ENCODE measurements around the gene ZNF862. TPM values are rescaled to one million over a fixed set of nuclear protein-coding genes. Genes with fewer than 3 reads are reported as not detected.

ZNF862 gene
- total RNA-seq, 1 donor from 2014 or later = 22.8 TPM

DNA sequence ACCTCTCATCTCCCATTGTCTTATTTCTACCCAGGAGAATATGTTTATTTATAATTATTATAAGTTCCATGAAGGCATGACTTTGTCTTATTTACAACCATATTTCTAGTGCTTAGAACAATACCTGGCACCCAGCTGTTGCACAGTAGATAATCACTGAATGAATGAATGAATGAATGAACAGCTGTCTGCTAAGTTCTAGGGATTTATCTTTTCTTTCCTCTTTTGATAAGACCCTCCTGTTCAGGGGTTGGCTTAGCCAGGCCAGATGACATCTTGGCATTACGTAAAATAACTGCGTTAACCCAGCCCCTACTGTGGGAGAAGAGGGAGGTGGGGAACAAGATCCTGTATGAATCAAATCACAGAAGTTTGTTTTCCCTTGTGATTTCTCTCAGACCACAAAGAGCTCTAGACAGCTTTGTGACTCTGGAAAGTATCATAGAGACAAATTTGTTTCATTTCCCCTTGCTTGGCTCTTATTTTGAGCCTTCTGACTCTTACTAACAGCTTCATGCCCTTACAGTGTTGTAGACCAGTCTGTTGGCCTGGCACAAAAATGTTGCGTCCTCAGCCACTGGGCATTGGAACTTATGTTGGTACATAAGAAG lies 8.4 kb downstream of the ZNF862 start:
- H3K27me3 Mint-ChIP-seq = no peaks in the 10 kb centered on the region
- H3K27ac Mint-ChIP-seq = no peak overlapping the region
- no peaks in the 10 kb centered on the region for H3K36me3 Mint-ChIP-seq (ENCODE audit: insufficient read depth)
- H3K4me1 Mint-ChIP-seq (ENCODE audit: low read depth) = no peaks in the 10 kb centered on the region
- DNase-seq (ENCODE audit: low spot score, unreplicated experiment) = no peak
- H3K4me3 Mint-ChIP-seq (ENCODE audit: low read depth) = no peak overlapping the region
- no peaks in the 10 kb centered on the region for H3K9me3 Mint-ChIP-seq (ENCODE audit: low read depth)
- TF ChIP-seq, protein P1, sequence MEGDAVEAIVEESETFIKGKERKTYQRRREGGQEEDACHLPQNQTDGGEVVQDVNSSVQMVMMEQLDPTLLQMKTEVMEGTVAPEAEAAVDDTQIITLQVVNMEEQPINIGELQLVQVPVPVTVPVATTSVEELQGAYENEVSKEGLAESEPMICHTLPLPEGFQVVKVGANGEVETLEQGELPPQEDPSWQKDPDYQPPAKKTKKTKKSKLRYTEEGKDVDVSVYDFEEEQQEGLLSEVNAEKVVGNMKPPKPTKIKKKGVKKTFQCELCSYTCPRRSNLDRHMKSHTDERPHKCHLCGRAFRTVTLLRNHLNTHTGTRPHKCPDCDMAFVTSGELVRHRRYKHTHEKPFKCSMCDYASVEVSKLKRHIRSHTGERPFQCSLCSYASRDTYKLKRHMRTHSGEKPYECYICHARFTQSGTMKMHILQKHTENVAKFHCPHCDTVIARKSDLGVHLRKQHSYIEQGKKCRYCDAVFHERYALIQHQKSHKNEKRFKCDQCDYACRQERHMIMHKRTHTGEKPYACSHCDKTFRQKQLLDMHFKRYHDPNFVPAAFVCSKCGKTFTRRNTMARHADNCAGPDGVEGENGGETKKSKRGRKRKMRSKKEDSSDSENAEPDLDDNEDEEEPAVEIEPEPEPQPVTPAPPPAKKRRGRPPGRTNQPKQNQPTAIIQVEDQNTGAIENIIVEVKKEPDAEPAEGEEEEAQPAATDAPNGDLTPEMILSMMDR (IDR thresholded peaks at IDR 0.05; ENCODE audit: unreplicated experiment) = no peak

DNA sequence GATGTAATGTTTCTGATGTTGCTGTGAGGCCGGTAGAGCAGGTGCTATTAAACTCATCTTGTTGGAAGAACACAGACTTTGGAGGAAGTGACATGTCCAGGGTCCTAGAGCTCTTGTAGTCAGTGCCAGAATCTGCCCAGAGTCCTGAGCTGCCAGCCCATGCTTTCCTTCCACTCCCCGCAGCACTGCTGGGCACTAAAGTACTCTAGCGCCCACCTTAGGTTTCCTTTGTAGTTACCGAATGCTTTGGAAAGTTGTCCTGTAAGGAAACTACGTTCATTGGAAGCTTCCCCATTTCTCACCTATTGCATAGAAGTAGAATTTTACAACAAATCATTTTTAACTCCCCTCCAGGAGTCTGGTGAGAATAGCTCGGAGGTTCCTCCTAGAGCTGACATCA lies 11.0 kb downstream of the ZNF862 start:
- Mint-ChIP-seq H3K9me3 (ENCODE audit: low read depth) (no peaks in the 10 kb centered on the region), H3K27me3 (no peaks in the 10 kb centered on the region), H3K27ac (no peak overlapping the region), H3K4me1 (ENCODE audit: low read depth) (peaks cover 1% of the 10 kb centered on the region), H3K4me3 (ENCODE audit: low read depth) (no peak overlapping the region), H3K36me3 (ENCODE audit: insufficient read depth) (peaks cover 2% of the 10 kb centered on the region)
- TF ChIP-seq, protein P1 (IDR thresholded peaks at IDR 0.05; ENCODE audit: unreplicated experiment) = no peak
- DNase-seq (ENCODE audit: low spot score, unreplicated experiment) = no peak

DNA sequence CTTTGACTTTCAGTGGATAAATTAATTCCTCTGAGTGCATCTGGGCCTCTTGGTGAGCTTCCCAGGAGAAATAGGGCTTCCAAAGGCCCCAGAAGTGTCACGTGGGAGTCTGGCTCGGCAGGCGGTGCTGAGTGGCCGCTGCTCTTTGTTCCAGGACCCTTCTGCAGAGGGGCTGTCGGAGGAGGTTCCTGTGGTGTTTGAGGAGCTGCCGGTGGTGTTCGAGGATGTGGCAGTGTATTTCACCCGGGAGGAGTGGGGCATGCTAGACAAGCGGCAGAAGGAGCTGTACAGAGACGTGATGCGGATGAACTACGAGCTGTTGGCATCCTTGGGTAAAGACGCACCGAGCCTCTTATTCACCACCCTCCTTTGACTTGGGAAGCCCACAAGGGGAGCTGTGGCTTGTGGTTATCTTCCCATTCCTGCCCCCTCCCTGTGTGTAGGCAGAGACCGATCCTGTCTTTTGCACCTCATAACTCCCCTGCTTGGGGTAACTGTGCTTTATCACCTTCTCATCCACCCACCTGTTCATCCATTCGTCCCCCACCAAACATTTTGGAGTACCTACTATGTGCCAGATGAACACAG lies 11.9 kb downstream of the ZNF862 start:
- peaks cover 2% of the 10 kb centered on the region for H3K4me1 Mint-ChIP-seq (ENCODE audit: low read depth)
- H3K27me3 Mint-ChIP-seq = no peaks in the 10 kb centered on the region
- H3K9me3 Mint-ChIP-seq (ENCODE audit: low read depth) = no peaks in the 10 kb centered on the region
- TF ChIP-seq, protein P1 (IDR thresholded peaks at IDR 0.05; ENCODE audit: unreplicated experiment) = no peak
- H3K4me3 Mint-ChIP-seq (ENCODE audit: low read depth) = no peak overlapping the region
- DNase-seq (ENCODE audit: low spot score, unreplicated experiment) = no peak
- no peak overlapping the region for H3K27ac Mint-ChIP-seq
- H3K36me3 Mint-ChIP-seq (ENCODE audit: insufficient read depth) = peaks cover 2% of the 10 kb centered on the region

DNA sequence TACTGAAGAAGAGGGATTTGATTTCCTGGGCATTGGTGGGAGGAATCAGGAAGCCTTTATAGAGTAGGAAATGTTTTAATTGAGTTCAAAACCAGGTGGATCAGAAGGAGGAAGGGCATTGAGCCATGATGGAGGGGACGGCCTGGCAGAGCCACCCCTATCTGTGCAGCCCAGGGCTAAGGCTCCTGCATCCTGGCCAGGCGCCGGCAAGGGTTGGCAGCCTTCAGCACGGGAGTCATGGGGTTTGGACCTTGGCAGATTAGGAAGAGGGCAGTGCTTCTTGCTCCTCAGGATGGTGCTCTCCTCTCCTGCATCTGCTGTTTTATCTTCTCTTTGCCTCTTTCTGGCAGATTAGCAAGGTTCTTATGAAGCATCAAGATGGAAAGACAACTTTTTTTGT lies 12.5 kb downstream of the ZNF862 start:
- Mint-ChIP-seq H3K4me3 (ENCODE audit: low read depth) (no peak overlapping the region), H3K27me3 (no peaks in the 10 kb centered on the region), H3K27ac (no peak overlapping the region), H3K36me3 (ENCODE audit: insufficient read depth) (peaks cover 2% of the 10 kb centered on the region), H3K4me1 (ENCODE audit: low read depth) (peaks cover 6% of the 10 kb centered on the region), H3K9me3 (ENCODE audit: low read depth) (no peaks in the 10 kb centered on the region)
- TF ChIP-seq, protein P1 (IDR thresholded peaks at IDR 0.05; ENCODE audit: unreplicated experiment) = no peak
- DNase-seq (ENCODE audit: low spot score, unreplicated experiment) = no peak

DNA sequence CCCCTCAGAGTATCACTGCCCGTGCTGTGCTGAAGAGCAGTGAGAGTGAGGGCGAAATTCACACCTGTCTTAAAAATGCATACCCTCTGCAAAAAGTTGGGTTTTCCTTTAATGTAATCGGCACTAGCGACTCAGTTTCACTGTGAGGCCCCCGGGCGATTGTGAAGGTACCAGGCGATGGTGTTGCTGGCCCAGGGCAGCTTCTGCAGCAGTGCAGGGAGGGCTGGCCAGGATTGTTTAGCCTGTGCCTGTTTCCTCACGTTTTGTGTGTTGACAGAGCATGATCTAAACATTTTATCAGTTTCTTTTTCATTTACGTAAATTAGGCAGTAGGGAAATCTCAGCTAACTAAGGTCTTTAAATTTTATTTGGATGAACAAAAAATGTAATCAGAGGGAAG lies 13.3 kb downstream of the ZNF862 start:
- peaks cover 6% of the 10 kb centered on the region for H3K4me1 Mint-ChIP-seq (ENCODE audit: low read depth)
- H3K9me3 Mint-ChIP-seq (ENCODE audit: low read depth) = no peaks in the 10 kb centered on the region
- TF ChIP-seq, protein P1 (IDR thresholded peaks at IDR 0.05; ENCODE audit: unreplicated experiment) = no peak
- no peak overlapping the region for H3K4me3 Mint-ChIP-seq (ENCODE audit: low read depth)
- peaks cover 2% of the 10 kb centered on the region for H3K36me3 Mint-ChIP-seq (ENCODE audit: insufficient read depth)
- no peaks in the 10 kb centered on the region for H3K27me3 Mint-ChIP-seq
- no peak overlapping the region for H3K27ac Mint-ChIP-seq
- no peak for DNase-seq (ENCODE audit: low spot score, unreplicated experiment)

Measured in progenitor cell of endocrine pancreas (in vitro differentiated cells).